Pancreas (tissue), 10 donors: Measurements from ENCODE around the gene GNPTG. TPM values are rescaled to one million over a fixed set of nuclear protein-coding genes. Genes with fewer than 3 reads are reported as not detected.

ENCODE experiments used
- ATAC-seq, 4 donors: fragments of 200-7000 bp; cut with Tn5 transposase; one replicate each; pipeline versions ENCODE4 v1.8.0 to v1.9.1; 2020; ENCODE audit warnings: mild to moderate bottlenecking in 4 of 4, moderate library complexity in 4 of 4
- DNase-seq, 6 donors: peaks; one replicate each; pipeline ENCODE4 v3.0.0-alpha.2; 2020
- FAIRE-seq: peaks from 2 replicates; lab custom pipeline; 2012; peaks lifted over from hg19 to GRCh38; lab: Jason Lieb, UNC
- H3K27ac ChIP-seq, 4 donors: fragments of 200-600 bp; sonication (generic); 1 replicate in 3 of 4; 2 replicates in 1 of 4; pipeline versions ENCODE4 v1.5.0 to v1.8.0; 2020
- H3K27me3 ChIP-seq, 4 donors: fragments of 200-600 bp; one replicate each; pipeline ENCODE4 v1.8.0; 2021
- H3K36me3 ChIP-seq, 3 donors: fragments of 200-600 bp; sonication (generic) in 1 of 3; one replicate each; pipeline versions ENCODE4 v1.5.0 to v1.8.0; 2020 to 2021
- H3K4me1 ChIP-seq, 3 donors: fragments of 200-600 bp; one replicate each; pipeline ENCODE4 v1.8.0; 2021
- H3K4me3 ChIP-seq, 4 donors: fragments of 200-600 bp; sonication (generic) in 2 of 4; one replicate each; pipeline versions ENCODE4 v1.5.0 to v1.8.0; 2020 to 2021
- H3K9me3 ChIP-seq, 4 donors: fragments of 200-600 bp; one replicate each; pipeline ENCODE4 v1.8.0; 2021
- CTCF ChIP-seq, 4 donors: fragments of 200-600 bp; sonication (generic) in 3 of 4; IDR thresholded peaks; one replicate each; pipeline versions ENCODE4 v1.5.0 to v1.8.0; 2021; ENCODE audit warnings: antibody characterized with exemption in 4 of 4
- WGBS, 2 donors: extraction: QIAGEN DNeasy Blood & Tissue Kit; methylation state at CpG; one replicate each; pipeline ENCODE4 v1.1.7; 2013; 5-methylcytosine and 5-hydroxymethylcytosine counted together
- intact Hi-C, 3 donors: fragments of 100-400 bp; cut with DNase I; formaldehyde crosslinking; loops; one replicate each; pipeline versions ENCODE4 v1.11.1 to v1.14.2; 2022
- polyA plus RNA-seq, 2 donors: library from polyadenylated mRNA; stranded (reverse); fragments of 200-250 nt; gene quantifications; one replicate each; pipeline ENCODE4 v1.2.3, GENCODE V29; 2013
- total RNA-seq, 6 donors: library from RNA; stranded (reverse); fragmentation: NEBNext Ultra II Directional in 4 of 6; extraction: Animal tissue kit (Norgen Biotek cat#: 25700) in 4 of 6; gene quantifications; one replicate each; pipeline versions ENCODE4 v1.2.1 to v1.2.4, GENCODE V29; 2021 to 2023
- donor health status: healthy with polysubstance abuse.
- donor health status: DM: no; HTN: no; CAD: no; lungs with moderate emphysema.
- donor health status: DM: no; HTN: no; CAD: no.
- donor health status: control.
- donor health status: control.
- donor health status: Bipolar disorder and iron deficiency.
- donor health status: DM: yes; HTN: yes; CAD: no.
- donor health status: DM: no; HTN: no; CAD: no.
- donor health status: DM: no; HTN: no; CAD: no.
- donor health status: DM: yes; HTN: yes; CAD: no.

The GNPTG gene
- total and polyA plus RNA-seq, 8 donors, result 28.0 to 75.3 (median 40.9) TPM

- peaks cover 0 to 36% (median 0%) of the 10 kb centered on the region in 3 donors for H3K36me3 ChIP-seq
- intact Hi-C loops, result no loop called here
- no peaks in the 10 kb centered on the region for H3K9me3 ChIP-seq
- no peaks in the 10 kb centered on the region for H3K4me1 ChIP-seq
- DNase-seq, result no peak
- no peak for ATAC-seq
- H3K4me3 ChIP-seq, result no peak overlapping the region
- no peaks in the 10 kb centered on the region for H3K27me3 ChIP-seq
- no peak overlapping the region for H3K27ac ChIP-seq
- 89 to 94% methylated on average over 17 of the region's 17 CpGs for WGBS, 2 donors
- no peak for FAIRE-seq
- no peak for TF ChIP-seq CTCF (IDR thresholded peaks at IDR 0.05)
Observed at GRCh38 chr16:1392826-1393225, 41.1 kb downstream of the GNPTG start.

GRCh38 chr16:1393613-1394176, 42.0 kb downstream of the GNPTG start:
- H3K9me3 ChIP-seq, result no peaks in the 10 kb centered on the region
- TF ChIP-seq CTCF (IDR thresholded peaks at IDR 0.05), result no peak
- intact Hi-C loops, result no loop called here
- FAIRE-seq, result no peak
- no peak overlapping the region for H3K4me3 ChIP-seq
- H3K27ac ChIP-seq, result no peak overlapping the region
- H3K36me3 ChIP-seq, result peaks cover 0 to 42% (median 2%) of the 10 kb centered on the region in 3 donors
- no peaks in the 10 kb centered on the region for H3K27me3 ChIP-seq
- no peak for ATAC-seq
- DNase-seq, result peak in 1 of 6 donors; percentile 67
- 94 to 97% methylated on average over 21 of the region's 21 CpGs for WGBS, 2 donors
- no peaks in the 10 kb centered on the region for H3K4me1 ChIP-seq

GRCh38 chr16:1394367-1394951, 42.7 kb downstream of the GNPTG start:
- WGBS, 2 donors, result 86 to 90% methylated on average over 19 of the region's 19 CpGs
- ATAC-seq (no peak), DNase-seq (peak in 1 of 6 donors; percentile 66), FAIRE-seq (no peak)
- H3K4me1 ChIP-seq, result no peaks in the 10 kb centered on the region
- TF ChIP-seq CTCF (IDR thresholded peaks at IDR 0.05), result no peak
- H3K27me3 ChIP-seq, result no peaks in the 10 kb centered on the region
- H3K27ac ChIP-seq, result no peak overlapping the region
- intact Hi-C loops, result no loop called here
- H3K9me3 ChIP-seq, result no peaks in the 10 kb centered on the region
- no peak overlapping the region for H3K4me3 ChIP-seq
- H3K36me3 ChIP-seq, result peaks cover 0 to 46% (median 9%) of the 10 kb centered on the region in 3 donors

- Histone ChIP-seq H3K9me3 (no peaks in the 10 kb centered on the region), H3K27me3 (no peaks in the 10 kb centered on the region), H3K4me1 (no peaks in the 10 kb centered on the region), H3K27ac (no peak overlapping the region), H3K4me3 (no peak overlapping the region), H3K36me3 (peaks cover 0 to 38% (median 9%) of the 10 kb centered on the region in 3 donors)
- FAIRE-seq (no peak), ATAC-seq (no peak), DNase-seq (peak in 1 of 6 donors; percentile 56)
- WGBS, 2 donors, result 92 to 93% methylated on average over 22 of the region's 22 CpGs
- intact Hi-C loops, result no loop called here
- TF ChIP-seq CTCF (IDR thresholded peaks at IDR 0.05), result no peak
Observed at GRCh38 chr16:1395444-1396031, 43.8 kb downstream of the GNPTG start.

GRCh38 chr16:1397779-1398178, 46.0 kb downstream of the GNPTG start:
- DNase-seq (peak in 1 of 6 donors; percentile 58), ATAC-seq (no peak), FAIRE-seq (no peak)
- Histone ChIP-seq H3K4me3 (no peak overlapping the region), H3K27me3 (no peaks in the 10 kb centered on the region), H3K36me3 (peaks cover 0 to 45% (median 9%) of the 10 kb centered on the region in 3 donors), H3K4me1 (no peaks in the 10 kb centered on the region), H3K27ac (no peak overlapping the region), H3K9me3 (no peaks in the 10 kb centered on the region)
- WGBS, 2 donors, result 92 to 95% methylated on average over 17 to 21 of the region's 21 CpGs
- TF ChIP-seq CTCF (IDR thresholded peaks at IDR 0.05), result no peak
- intact Hi-C loops, result no loop called here
